ENCODE results near the gene PTPRF.
"Not testable (repeated sequence)": the region's sequence is repeated elsewhere in the genome, so short reads cannot be mapped to it uniquely, and the experiment has no call there.

The PTPRF gene

GRCh38 chr1:43538969-43539368, 8.3 kb downstream of the PTPRF start:
- no peak for DNase-seq

GRCh38 chr1:43539726-43540434, 9.2 kb downstream of the PTPRF start:
- no peak for DNase-seq

DNA sequence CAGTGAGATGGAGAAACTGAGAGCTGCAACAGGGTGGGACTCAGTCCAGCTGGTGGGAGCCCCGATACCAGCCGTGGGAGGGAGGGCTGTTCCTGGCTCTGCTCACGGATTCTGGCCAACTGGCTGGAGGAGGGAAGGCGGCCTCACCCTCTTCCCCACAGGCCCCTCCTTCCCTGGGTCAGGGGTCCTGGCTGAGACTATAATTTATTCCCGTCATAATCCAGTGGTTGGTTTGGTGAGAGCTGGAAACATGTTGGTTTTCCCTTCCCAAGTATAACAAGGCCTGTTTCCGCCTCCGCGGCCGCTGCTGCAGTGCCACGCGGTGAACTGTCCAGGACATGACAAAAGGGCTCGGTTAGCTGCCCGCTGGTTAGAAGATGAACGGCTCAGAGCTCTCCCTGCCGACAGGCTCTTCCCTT, 10.0 kb downstream of the PTPRF start:
- no peak for DNase-seq

DNA sequence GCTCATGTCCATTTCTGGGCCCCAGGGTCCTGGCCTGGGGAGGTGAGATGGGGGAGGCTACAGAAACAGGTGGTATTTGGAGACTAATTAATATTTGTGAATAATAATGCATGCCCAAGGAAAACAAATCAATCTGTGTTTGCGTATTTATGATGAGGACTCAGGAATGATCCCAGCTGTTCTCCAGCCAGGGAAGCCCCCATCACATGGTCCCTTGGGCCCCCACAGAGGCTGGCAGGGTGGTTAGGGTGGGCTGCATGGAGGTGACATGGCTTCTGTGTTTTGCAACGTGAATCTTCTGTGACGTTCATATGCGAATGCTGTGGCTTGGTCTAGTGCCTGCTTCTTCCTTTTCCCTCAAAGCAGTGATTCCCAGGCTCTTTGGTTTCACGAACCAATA, 10.5 kb downstream of the PTPRF start:
- DNase-seq, result no peak

DNA sequence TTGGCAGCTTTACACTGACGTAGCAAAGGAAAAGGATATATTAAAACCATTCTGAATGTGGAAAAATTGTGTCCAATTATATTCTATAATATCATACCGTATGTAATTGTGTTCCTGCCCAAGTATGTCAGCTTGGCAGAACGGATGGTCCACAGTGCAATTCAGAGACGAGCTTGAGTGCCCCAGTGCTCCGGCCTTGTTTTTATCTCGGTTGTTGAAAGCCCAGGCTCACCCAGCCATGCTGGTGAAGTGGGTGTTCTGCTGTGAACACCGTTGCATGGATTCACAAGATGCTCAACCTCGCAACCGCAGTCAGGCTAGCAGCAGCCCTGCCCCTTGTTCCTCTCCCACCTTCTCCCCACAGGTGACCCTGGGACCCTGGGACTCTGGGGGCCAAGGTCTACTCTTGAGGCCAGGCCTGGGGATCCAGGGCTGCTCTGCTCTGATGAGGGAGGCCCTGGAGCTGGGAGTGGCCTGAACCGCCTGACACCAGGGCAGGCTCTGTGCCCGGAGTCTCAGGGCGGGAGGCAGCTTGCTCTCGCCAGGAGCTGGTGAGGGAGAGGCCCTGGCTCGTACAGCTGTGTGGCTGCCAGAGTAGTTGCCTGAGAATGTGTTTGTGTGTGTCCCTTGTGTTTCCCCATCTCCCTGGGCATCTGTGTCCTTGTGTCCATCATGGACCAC, 11.2 kb downstream of the PTPRF start:
- no peak for DNase-seq

DNA sequence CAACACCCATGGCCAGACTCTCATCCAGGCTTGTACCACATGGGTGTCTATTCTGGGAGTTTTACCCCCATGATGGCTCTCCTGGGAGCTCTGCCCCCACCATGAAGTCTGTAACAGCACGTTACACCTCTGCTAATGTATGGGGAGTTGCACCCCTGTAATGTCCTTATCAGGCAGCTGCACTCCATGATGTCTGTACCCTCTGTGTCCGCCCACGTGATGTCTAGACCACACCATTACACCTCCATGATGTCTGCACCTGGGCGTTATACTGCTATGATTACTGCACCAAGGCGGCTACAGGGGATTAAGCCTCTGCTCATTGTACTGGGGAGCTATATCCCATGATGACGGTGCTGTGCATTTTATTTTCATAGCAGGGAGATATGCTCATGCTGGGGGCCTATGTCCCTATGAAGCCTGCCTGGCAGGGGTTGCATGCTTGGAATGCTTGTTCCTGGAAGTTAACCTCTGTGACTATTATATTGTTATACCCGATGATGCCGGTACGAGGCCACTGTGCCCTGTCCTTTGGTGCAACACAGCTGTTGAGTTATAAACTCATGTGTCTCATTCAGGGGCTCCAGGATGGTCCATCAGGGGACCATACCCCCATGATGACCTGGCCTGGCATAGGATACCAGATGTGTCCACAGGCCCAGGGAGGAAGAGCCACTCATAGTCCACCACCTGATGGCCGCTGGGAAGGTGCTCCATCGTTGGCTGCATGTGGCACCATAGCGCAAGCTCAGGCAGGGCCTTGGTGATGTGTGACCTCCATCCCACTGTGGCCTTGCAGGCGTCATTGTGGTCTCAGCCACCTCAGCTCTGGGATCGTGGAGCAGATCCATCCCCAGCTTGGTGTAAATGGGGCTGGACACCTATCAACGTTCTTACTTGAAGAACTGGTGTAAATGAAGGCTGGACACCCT, 12.1 kb downstream of the PTPRF start:
- DNase-seq, result no peak

- DNase-seq, result no peak
These were observed 12.9 kb downstream of the PTPRF start for GRCh38 chr1:43543567-43543966.

- no peak for DNase-seq
These were observed 14.6 kb downstream of the PTPRF start for GRCh38 chr1:43545339-43545694.

- DNase-seq, result no peak
These were observed 15.2 kb downstream of the PTPRF start for GRCh38 chr1:43545695-43546387.

DNA sequence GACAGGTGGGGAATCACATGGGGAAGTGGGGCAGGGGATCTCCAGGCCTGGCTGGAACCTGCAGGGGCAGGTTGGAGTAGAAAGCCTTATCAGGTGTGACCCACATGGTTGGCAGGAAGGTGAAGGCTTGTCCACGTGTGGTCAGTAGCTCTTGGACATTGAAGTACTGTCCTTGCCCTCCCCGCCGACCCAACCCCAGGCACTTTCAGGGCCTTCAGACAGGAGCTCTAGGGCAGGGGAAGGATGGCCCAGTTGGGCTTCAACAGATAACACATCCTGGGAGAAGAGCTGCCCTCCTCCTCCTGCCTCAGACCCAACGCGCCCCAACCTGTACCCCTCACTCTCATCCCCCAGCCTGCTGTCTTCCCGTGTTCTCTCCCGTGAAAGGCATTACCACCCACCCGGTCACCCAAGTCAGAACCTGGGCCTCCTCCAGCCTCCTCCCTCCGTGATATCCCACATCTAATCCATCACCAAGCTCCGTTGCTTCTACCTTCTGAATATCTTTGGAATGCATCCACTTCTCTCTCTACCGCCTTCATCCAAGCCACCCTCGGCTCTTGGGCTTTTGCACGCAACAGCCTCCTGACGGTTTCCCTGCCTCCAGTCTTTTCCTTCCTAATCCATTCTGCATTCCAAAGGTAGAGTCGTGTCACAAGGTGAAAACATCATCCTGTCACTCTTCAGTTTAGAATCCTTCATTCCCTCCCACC, 15.9 kb downstream of the PTPRF start:
- no peak for DNase-seq

DNA sequence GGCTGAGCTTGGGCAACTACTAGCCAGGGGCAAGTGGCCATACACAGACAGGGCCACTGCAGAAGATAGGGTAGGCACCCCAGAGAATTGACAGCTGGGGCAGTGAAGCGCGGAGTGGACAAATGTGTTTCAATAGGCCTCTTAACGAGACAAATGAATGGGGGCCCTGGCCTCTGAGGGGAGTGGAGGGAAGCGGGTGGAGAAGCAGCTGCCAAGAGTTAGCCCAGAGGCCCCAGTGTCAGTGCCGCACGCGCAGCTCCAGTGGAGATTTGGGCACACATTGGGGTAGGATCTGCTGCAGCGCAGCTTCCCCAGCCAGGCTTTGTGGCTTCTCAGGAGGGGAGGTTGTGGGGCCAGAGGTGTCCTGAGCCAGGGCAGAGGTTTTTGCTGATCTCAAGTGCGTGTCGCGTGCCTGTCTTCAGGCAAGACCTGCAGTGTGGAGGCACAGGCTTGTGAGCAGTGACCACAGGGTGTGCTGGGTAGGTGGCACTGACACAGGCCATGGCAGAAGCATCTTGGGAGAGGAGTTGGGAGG, 16.9 kb downstream of the PTPRF start:
- DNase-seq, result no peak

DNA sequence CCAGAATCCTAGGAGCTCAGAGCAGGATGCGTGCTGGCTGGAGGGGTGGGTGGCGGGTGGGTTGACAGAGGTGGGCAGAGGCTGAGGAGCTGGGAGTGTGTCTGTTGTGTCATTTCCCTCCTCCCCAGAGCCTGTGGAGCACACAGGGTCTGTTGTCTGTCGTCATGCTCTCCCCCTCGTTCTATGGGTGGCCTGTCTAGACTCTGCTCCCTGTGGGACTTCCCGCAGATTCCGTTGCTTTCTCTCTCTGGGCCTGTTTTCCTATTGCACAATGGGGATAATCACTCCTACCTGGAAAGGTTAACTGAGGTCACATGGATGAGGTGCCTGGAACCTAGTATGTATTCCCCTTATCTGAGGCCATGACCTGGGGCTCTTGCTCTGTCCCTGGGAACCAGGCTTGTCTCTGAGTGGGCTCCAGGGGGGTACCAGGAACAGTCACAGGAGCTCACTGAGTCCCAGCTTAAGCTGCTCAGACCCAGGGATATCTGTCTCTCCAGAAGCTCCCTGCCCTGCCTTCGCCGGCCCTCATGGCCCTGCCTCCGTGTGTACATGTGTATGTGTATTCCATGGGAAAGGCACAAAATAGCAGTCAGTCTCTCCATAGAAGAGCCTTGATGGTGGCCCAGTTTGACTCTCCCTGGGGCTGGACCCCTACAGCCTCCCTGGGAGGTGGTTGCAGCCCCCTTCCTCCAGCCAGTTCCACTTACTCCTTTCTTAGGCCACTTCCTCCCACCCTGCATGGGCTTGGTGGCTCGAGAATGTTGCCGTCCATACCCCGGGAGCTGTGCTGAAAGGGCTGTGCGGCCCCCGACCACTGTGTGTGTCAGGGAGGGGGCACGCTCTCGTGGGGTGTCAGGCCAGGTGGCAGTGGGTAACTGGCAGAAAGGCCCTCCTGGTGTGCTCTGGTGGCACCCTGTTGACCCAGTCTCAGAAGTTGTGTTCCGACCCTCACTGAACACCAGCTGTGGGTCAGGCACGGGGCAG, 17.9 kb downstream of the PTPRF start:
- no peak for DNase-seq

DNA sequence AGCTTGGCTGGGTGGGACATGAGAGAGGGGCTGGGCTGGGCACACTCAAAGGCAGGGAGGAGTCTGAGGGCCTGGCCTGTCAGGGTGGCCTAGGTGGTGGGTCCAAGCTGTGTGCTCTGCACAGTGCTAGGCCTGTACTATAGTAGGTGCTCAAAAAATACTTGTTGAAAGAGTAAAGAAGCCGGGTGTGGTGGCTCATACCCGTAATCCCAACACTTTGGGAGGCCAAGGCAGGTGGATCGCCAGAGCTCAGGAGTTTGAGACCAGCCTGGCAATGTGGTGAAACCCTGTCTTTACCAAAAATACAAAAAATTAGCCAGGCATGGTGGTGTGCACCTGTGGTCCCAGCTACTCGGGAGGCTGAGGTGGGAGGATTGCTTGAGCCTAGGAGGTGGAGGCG, 18.7 kb downstream of the PTPRF start:
- DNase-seq, result not testable (repeated sequence)

- DNase-seq, result no peak
These were observed 19.4 kb downstream of the PTPRF start for GRCh38 chr1:43549921-43550597.

DNA sequence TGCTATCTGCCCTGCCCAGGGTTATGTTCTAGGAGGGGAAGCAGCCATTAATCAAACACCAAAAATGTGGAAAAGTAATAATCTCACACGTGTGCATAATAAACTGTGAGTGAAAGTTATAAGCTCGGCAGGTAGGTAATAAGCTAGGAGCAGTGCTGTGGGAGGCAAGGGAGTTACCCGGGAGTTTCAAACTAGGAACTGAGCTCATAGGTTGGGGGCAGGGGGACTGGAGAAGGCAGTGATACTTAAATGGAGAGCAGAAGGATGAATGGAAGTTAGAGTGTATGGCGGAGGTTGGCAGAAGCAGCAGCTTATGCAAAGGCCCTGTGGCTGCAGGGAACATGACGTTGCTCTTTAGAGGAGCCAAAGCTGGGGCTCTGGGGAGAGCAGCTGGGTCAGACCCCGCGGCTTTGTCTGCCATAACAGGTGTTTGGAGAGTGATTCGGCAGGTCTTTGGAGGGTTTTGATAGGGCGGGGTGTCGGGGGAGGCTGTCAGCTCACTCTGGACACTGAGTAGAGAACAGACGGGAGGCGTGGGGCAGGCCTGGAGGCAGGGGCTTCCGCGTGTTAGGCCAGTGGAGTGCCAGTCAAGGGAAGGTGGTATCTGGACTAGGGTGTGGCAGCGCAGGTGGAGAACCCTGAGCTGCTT, 20.0 kb downstream of the PTPRF start:
- DNase-seq, result no peak

GRCh38 chr1:43551396-43551888, 20.8 kb downstream of the PTPRF start:
- no peak for DNase-seq

DNA sequence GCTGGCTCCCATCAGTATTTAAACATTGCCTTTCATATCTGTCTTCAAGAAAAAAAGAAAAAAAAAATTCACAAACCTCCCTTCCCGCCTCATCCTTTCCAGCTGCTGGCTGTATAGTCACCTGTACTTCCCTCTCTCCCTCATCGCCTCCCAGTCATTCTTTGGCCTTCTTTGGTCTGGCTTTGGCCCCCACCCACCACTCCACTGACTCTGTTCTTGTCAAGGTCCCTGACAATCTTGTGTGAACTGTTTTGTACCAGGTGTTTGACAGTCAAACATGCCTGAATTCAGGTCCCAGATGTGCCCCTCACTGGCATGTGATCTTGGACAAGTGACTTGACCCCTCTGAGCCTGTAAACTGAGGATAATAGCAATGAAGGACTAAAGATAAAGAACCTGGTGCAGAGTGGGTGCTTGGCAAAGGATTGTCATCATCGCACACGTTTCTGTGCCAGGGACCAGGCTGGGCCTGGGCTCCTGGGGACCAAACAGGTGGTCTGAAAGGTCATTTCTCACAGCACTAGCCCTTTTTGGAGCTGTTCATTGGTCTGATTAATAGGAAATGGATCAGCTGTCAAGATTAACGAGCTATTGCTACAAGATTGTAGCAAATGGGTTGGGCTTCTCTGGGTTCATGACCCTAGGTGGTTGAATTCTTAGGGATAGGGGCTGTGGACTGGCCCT, 21.5 kb downstream of the PTPRF start:
- DNase-seq, result no peak

DNA sequence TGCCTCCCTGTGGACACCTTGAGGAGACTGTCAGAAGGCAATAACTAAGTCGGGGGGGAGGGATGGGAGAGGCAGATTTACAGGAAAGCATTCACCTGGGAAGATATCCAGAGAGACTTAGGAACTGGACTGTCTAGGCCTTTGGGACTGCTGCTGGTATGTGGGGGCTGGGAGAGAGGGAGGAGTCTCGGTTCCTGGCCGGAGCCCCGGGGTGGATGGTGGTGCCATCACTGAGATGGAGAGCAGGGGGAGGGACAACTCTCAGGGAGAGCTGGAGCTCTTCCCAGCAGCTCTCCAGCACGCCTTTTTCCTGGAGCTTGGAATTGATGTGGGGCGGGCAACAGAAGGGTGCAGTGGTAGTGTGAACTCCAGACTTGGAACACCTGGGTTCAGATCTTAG, 22.1 kb downstream of the PTPRF start:
- no peak for DNase-seq

DNA sequence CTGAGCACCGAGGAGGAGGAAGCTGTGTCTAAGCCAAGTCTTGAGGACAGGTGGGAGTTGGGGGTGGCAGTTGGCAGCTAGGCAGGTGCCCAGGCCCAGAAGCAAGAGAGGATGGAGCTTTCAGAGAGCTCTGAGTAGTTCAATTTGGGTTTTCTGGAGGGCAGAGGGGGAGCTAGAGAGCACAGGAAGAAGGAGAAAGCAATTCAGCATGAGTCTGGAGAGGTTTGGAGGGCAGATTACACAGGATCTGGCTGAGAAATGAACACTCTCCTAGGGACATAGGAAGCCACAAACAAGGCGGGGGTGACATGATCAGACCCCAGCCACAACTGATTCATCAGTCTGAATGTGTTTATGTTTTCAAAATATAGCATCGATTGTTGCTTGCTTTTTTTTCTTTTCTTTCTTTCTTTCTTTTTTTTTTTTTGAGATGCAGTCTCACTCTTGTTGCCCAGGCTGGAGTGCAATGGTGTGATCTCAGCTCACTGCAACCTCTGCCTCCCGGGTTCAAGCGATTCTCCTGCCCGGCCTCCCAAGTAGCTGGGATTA, 23.8 kb downstream of the PTPRF start:
- DNase-seq, result peak; percentile 4

Data from activated naive CD4-positive, alpha-beta T cell treated with Interleukin-2 at 50 U/mL for 16 hours (primary cell).